Measurements from ENCODE around the gene IGSF11.
"Not testable (repeated sequence)": the region's sequence is repeated elsewhere in the genome, so short reads cannot be mapped to it uniquely, and the experiment has no call there.

IGSF11 gene

DNA sequence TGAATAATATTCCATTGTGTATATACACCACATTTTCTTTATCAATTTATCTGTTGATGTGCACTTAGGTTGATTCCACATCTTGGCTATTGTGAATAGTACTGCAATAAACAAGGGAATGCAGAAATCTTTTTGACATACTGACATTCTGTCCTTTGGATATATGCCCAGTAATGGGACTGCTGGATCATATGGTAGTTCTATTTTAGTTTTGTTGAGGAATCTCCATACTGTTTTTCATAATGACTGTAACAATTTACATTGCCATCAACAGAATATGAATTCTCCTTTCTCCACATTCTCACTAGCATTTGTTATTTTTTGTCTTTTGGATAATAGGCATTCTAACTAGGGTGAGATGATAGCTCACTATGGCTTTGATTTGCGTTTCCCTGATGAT lies 174.7 kb downstream of the IGSF11 start:
- no peak for DNase-seq

DNA sequence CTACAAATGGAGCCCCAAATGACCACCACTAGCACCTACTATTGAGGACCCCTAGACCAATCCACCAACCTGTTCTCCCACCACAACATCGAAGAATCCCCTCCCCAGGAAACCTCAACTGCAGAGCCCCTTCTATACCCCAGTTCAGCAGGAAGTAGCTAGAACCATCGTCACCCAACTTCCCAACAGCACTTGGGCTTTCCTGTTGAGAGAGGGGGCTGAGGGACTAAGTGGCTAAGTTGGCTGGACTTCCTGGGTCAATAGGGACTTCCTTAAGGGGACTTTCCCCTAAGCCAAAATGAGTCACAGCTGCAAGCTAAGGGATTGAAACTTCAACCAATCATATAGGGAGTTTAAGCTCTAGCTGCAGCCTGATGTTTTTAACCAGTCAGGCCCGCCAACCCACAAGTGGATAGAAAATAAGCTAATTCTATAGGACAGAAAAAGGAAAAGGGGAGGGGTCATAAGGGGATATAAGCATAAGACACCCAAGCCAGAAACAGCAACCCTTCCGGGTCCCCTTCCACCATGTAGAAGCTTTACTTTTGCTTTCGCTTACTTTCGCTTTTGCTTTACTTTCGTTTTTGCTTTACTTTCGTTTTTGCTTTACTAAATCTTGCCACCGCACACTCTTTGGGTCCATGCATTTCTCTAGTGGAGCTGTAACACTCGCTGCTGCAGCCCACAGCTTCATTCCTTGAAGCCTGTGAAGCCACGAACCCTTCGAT lies 183.0 kb downstream of the IGSF11 start:
- not testable (repeated sequence) for DNase-seq

DNA sequence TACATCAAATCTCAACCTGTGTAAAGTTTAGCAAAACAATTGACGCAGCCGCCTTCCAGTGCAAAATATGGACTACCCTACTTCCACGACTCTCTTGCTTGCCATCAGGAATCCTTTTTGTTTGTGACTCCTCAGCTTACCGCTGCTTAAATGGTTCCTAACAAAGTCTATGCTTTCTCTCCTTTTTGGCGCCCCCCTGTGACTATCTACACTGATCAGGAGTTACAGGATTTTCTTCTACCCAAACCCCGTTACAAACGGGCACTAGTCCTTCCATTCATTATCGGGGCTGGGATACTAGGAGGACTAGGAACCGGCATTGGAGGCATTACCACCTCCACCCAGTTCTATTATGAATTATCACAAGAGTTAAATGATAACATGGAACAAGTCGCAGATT lies 184.0 kb downstream of the IGSF11 start:
- no peak for DNase-seq

Data from NCI-H2081 treated with DMSO at 0.1 percent for 48 hours (cell line).